PC-3 (cell line): ENCODE data around the gene APEX2.

Experiments used
- EZH2 ChIP-seq: fragments of 300-600 bp; sonication (generic); IDR thresholded peaks from one replicate; pipeline ENCODE4 v1.6.1; 2017; ENCODE audit warnings: antibody characterized with exemption, mild to moderate bottlenecking, low read length; ENCODE audit not compliant: unreplicated experiment
- EZH2phosphoT487 ChIP-seq: fragments of 300-600 bp; sonication (generic); IDR thresholded peaks from 2 replicates; pipeline ENCODE4 v1.6.1; 2018; ENCODE audit warnings: mild to moderate bottlenecking, antibody characterized with exemption, low read length, borderline replicate concordance
- TF ChIP-seq, protein P1 (sequence below): fragments of 300-600 bp; sonication (generic); conservative IDR thresholded peaks from 2 replicates; pipeline ENCODE4 v1.5.1; 2017; ENCODE audit warnings: antibody characterized with exemption, low read depth, mild to moderate bottlenecking, low read length

DNA sequence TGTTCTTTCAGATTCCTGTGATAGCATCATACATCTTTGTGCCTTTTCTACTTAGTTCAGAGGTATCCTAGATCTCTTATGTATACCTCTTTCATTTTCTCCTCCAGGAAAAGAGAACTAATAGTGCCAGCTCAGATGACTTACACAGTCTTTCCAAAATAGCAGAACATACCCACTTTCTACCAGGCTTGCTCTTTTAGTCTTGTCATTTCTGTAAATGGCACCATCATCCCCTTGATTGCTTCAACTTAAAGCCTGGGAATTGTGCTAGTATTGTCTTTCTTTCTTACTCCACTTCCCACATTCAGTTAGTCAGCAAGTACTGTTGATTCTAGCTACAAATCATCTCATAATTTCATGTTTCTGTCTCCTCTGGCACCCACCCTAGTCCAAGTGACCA is 5.1 kb downstream of the APEX2 start:
- TF ChIP-seq, protein P1, sequence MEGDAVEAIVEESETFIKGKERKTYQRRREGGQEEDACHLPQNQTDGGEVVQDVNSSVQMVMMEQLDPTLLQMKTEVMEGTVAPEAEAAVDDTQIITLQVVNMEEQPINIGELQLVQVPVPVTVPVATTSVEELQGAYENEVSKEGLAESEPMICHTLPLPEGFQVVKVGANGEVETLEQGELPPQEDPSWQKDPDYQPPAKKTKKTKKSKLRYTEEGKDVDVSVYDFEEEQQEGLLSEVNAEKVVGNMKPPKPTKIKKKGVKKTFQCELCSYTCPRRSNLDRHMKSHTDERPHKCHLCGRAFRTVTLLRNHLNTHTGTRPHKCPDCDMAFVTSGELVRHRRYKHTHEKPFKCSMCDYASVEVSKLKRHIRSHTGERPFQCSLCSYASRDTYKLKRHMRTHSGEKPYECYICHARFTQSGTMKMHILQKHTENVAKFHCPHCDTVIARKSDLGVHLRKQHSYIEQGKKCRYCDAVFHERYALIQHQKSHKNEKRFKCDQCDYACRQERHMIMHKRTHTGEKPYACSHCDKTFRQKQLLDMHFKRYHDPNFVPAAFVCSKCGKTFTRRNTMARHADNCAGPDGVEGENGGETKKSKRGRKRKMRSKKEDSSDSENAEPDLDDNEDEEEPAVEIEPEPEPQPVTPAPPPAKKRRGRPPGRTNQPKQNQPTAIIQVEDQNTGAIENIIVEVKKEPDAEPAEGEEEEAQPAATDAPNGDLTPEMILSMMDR = no peak
- TF ChIP-seq EZH2 (no peak), EZH2phosphoT487 (no peak)
